Mesodermal cell (in vitro differentiated cells): ENCODE data around the gene IKZF4.
"Not testable (repeated sequence)": the region's sequence is repeated elsewhere in the genome, so short reads cannot be mapped to it uniquely, and the experiment has no call there.

Experiments used
- H3K27ac ChIP-seq: 2 replicates; pipeline ENCODE4 v1.7.0; 2013; ENCODE audit warnings: mild to moderate bottlenecking, low read depth, low read length, moderate library complexity; ENCODE audit not compliant: severe bottlenecking
- H3K36me3 ChIP-seq: 2 replicates; pipeline ENCODE4 v1.7.1; 2013; ENCODE audit warnings: mild to moderate bottlenecking, low read length, moderate library complexity; ENCODE audit not compliant: control insufficient read depth, insufficient read depth
- H3K4me1 ChIP-seq: one replicate; pipeline ENCODE4 v1.7.1; 2013; ENCODE audit warnings: mild to moderate bottlenecking, low read length; ENCODE audit not compliant: insufficient read depth, control insufficient read depth, poor library complexity, severe bottlenecking
- H3K4me3 ChIP-seq: 2 replicates; pipeline ENCODE4 v1.7.0; 2013; ENCODE audit warnings: low read length, control low read depth, mild to moderate bottlenecking; ENCODE audit not compliant: insufficient read depth, poor library complexity, severe bottlenecking; ENCODE audit errors: extremely low read depth
- H3K9me3 ChIP-seq: 2 replicates; pipeline ENCODE4 v1.7.1; 2013; ENCODE audit warnings: mild to moderate bottlenecking, low read length, moderate library complexity; ENCODE audit not compliant: control insufficient read depth
- WGBS, 2 experiments: methylation state at CpG; one replicate each; pipeline ENCODE4 v1.1.5; 2013; ENCODE audit warnings: missing lambda C conversion rate in 2 of 2; ENCODE audit not compliant: insufficient coverage in 2 of 2; 5-methylcytosine and 5-hydroxymethylcytosine counted together

Gene IKZF4

GRCh38 chr12:55983232-55983842, 37.5 kb upstream of the IKZF4 start:
- peaks cover 95% of the 10 kb centered on the region for H3K36me3 ChIP-seq
- no peaks in the 10 kb centered on the region for H3K9me3 ChIP-seq
- WGBS, 2 experiments = 100% methylated on average over 2 of the region's 4 CpGs; no CpG with 5 or more reads in 1 of the 2 experiments
- no peaks in the 10 kb centered on the region for H3K4me1 ChIP-seq
- H3K27ac ChIP-seq = no peak overlapping the region
- no peak overlapping the region for H3K4me3 ChIP-seq

- peaks cover 96% of the 10 kb centered on the region for H3K36me3 ChIP-seq
- WGBS, 2 experiments = 80 to 84% methylated on average over 1 to 2 of the region's 2 CpGs
These were observed 36.0 kb upstream of the IKZF4 start for GRCh38 chr12:55984861-55985260.

DNA sequence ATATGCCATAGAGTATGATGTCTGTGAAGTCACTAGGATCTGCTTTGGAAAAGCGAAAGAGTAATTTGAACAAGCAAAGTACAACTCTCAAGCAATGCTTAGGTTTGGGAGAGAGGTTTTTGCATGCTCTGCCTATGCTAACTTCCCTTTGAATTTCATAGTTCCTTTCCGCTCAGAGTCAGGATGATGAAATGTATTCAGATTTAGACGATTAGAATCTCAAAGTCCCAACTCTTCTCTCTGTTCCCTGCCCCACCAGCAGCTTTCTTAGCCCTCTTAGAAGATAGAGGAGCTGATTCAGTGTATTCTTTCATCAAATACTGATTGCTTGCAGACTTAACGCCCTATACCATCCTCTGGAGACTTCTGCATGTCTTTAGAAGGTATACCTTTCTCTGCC, 35.5 kb upstream of the IKZF4 start:
- Histone ChIP-seq H3K36me3 (peaks cover 96% of the 10 kb centered on the region), H3K4me3 (no peak overlapping the region), H3K27ac (no peak overlapping the region), H3K9me3 (no peaks in the 10 kb centered on the region), H3K4me1 (no peaks in the 10 kb centered on the region)
- WGBS, 2 experiments = 100% methylated on average over 2 of the region's 4 CpGs; no CpG with 5 or more reads in 1 of the 2 experiments

More at GRCh38 chr12:55984861-55985260, 36.0 kb upstream of the IKZF4 start:
- no peak overlapping the region for H3K27ac ChIP-seq
- no peaks in the 10 kb centered on the region for H3K4me1 ChIP-seq
- H3K4me3 ChIP-seq = no peak overlapping the region
- no peaks in the 10 kb centered on the region for H3K9me3 ChIP-seq

DNA sequence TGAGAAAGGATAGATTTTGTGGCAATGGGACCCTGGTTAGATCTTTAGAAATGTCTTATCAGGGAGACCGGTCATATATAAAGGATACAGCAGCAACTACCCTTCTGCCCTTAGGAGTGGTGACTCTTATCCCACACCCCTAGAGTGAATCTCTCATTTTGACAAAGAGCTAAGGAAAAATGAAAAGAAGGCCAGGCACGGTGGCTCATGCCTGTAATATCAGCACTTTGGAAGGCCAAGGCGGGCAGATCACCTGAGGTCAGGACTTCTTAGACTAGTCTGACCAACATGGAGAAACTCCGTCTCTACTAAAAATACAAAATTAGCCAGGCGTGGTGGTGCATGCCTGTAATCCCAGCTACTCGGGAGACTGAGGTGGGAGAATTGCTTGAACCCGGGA, 34.9 kb upstream of the IKZF4 start:
- H3K36me3 ChIP-seq = peaks cover 97% of the 10 kb centered on the region
- WGBS, 2 experiments = 93 to 100% methylated on average over 6 of the region's 7 CpGs
- H3K4me1 ChIP-seq, H3K4me3 ChIP-seq, H3K27ac ChIP-seq, H3K9me3 ChIP-seq: not testable (repeated sequence)

- no peaks in the 10 kb centered on the region for H3K9me3 ChIP-seq
- H3K36me3 ChIP-seq = peaks cover 92% of the 10 kb centered on the region
- peaks cover 5% of the 10 kb centered on the region for H3K4me1 ChIP-seq
- no peak overlapping the region for H3K4me3 ChIP-seq
- H3K27ac ChIP-seq = no peak overlapping the region
- WGBS, 2 experiments = 93 to 94% methylated on average over 2 to 3 of the region's 3 CpGs
These were observed 29.7 kb upstream of the IKZF4 start for GRCh38 chr12:55991110-55991509.

DNA sequence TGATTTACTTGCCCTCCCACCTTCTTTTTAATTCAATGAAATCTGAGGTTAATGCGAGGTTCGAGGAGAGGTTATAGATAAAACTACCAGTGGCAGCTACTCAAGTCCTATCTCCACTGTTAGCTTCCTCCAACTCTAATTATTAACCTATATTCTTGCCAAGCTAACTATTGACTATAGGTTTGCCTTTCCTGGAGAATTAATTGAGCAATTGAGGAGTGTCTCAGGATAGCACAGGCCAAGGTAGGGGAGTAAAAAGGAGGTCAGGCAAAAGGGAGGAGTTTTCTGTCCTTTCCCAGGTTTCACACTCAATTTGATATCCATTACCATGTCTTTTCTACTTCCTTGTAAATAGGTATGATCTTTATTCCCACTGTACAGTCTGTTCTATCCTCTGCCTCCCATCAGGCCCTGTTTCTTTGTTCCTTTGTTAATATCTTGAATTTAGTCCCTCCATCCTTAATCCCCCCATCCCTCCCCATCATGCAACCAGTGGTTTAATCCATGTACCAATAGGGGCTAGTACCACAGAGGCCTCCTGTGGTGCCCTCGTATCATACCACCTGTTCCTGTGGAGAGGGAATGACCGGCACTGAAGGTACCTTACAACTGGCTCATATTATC, 27.5 kb upstream of the IKZF4 start:
- Histone ChIP-seq H3K4me3 (no peak overlapping the region), H3K27ac (no peak overlapping the region), H3K9me3 (no peaks in the 10 kb centered on the region), H3K4me1 (peaks cover 5% of the 10 kb centered on the region), H3K36me3 (peaks cover 70% of the 10 kb centered on the region)
- 80% methylated on average over 1 to 2 of the region's 4 CpGs for WGBS, 2 experiments

DNA sequence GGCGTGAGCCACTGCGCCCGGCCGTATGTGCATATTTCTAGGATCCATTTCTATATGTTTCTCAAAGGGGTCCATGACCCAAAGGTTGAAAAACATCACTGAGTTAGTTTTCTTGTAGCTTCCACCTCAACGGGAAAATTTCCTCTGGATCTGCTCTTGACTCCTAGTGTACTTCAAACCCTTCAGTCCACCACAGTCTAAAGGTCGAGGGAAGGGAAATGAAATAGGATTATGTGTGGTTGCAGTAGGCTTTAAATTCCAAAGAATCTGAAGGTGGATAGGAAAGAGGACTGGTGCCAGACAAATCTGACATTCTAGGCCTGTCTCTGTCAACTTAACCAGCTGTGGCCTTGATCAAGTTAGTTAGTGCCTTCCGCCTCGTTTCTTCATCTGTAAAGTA, 25.5 kb upstream of the IKZF4 start:
- Histone ChIP-seq H3K4me1 (peaks cover 5% of the 10 kb centered on the region), H3K36me3 (peaks cover 50% of the 10 kb centered on the region), H3K9me3 (no peaks in the 10 kb centered on the region), H3K27ac (no peak overlapping the region), H3K4me3 (no peak overlapping the region)
- WGBS, 2 experiments = 89 to 97% methylated on average over 6 of the region's 8 CpGs

- H3K27ac ChIP-seq = peak overlapping the region; percentile 4
- H3K4me3 ChIP-seq = peak overlapping the region; percentile 64
- peaks cover 45% of the 10 kb centered on the region for H3K36me3 ChIP-seq
- peaks cover 5% of the 10 kb centered on the region for H3K4me1 ChIP-seq
- 86 to 89% methylated on average over 10 of the region's 14 CpGs for WGBS, 2 experiments
- H3K9me3 ChIP-seq = no peaks in the 10 kb centered on the region
These were observed 24.6 kb upstream of the IKZF4 start for GRCh38 chr12:55996201-55996714.

DNA sequence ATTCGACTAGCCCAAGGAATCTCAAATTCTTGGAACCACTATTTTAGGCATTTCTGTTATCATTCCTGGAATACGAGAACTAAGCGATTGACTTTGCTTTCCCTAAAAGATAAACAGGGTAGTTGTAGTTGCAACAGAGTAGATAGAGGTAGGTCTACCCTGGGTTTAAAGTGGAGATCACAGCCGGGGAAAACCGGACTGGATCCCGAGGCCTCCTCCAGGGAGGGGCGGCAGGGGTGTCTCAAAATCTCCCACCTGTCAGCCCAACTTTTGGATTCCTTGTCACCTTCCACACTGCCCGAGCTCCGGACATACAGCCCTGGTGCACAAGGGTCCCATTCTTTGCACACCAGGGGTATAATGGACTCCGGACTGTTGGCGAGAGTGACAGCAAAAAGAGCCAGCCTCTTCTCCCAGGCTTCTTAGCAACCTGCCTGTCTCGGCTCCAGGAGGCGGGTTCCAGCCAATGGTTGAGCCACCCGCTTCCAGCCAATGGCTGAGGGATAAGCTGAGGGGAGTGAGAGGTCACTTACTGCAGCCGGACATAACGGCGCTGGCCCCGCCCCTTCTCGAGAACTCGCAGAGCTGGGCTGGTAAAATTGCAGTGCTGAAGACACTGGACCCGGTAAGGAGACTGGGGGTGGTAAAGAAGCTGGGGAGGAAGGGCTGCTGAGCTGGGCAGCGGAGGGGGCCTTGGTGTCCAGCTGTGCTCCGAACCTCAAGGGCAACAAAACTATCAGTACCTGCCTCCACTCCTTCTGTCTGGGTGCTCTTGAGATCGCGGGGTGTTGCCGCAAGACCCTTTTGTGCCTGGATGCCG, 23.9 kb upstream of the IKZF4 start, which contains the start of gene SUOX:
Gene SUOX (plus strand): TSS at position 562 of the 820 bp plus-strand sequence. CDS start 4,946 bp downstream, outside the sequence.
- no peaks in the 10 kb centered on the region for H3K9me3 ChIP-seq
- H3K36me3 ChIP-seq = peaks cover 40% of the 10 kb centered on the region
- H3K27ac ChIP-seq = peak within 1 kb of the TSS; percentile 69
- peaks cover 5% of the 10 kb centered on the region for H3K4me1 ChIP-seq
- 7% methylated on average over 18 to 26 of the region's 27 CpGs for WGBS, 2 experiments
- peak within 1 kb of the TSS; percentile 64 for H3K4me3 ChIP-seq

DNA sequence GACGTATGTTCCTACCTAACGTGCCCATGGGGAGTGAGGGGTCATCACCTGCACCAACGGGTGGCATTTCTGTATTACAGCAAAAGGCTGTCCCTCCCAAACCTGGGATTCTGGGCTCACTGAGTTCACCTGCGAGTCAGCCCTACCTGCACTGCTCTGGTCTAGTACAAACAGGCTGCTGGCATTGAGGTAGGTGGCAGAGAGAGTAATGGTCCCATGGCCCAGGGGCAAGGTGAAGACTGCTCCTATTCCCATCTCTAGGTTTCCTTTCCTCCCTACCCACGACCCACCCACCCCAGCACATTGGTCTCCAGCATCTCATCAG, 23.3 kb upstream of the IKZF4 start:
- Histone ChIP-seq H3K9me3 (no peaks in the 10 kb centered on the region), H3K27ac (no peak overlapping the region), H3K36me3 (peaks cover 39% of the 10 kb centered on the region), H3K4me3 (peak overlapping the region; percentile 64), H3K4me1 (peaks cover 5% of the 10 kb centered on the region)
- WGBS, 2 experiments = 2 to 5% methylated on average over 3 to 5 of the region's 5 CpGs
